Keratinocyte (primary cell): Measurements from ENCODE around the gene ME1. TPM values are rescaled to one million over a fixed set of nuclear protein-coding genes. Genes with fewer than 3 reads are reported as not detected.

ENCODE experiments used
- DNase-seq: peaks from one replicate; pipeline ENCODE4 v3.0.0-alpha.2; 2011; ENCODE audit warnings: low read depth, missing footprints, low spot score
- FAIRE-seq: peaks from 2 replicates; lab custom pipeline; 2011; peaks lifted over from hg19 to GRCh38; lab: Jason Lieb, UNC
- H2AFZ ChIP-seq: 2 replicates; pipeline ENCODE4 v1.6.0; 2012; ENCODE audit warnings: low read length, control low read depth, inconsistent platforms; ENCODE audit not compliant: control insufficient read depth
- H3K27ac ChIP-seq: 2 replicates; pipeline ENCODE4 v1.5.1; 2011; ENCODE audit warnings: low read length; ENCODE audit not compliant: control insufficient read depth, insufficient read depth
- H3K27me3 ChIP-seq: 3 replicates; pipeline ENCODE4 v1.6.0; 2011; ENCODE audit warnings: low read length; ENCODE audit not compliant: control insufficient read depth, insufficient read depth; ENCODE audit errors: extremely low read depth
- H3K36me3 ChIP-seq, 2 experiments: 2 replicates in 1 of 2; 3 replicates in 1 of 2; pipeline ENCODE4 v1.5.1; 2011; ENCODE audit warnings: low read length in 2 of 2, mild to moderate bottlenecking in 1 of 2; ENCODE audit not compliant: control insufficient read depth in 2 of 2, insufficient read depth in 2 of 2; ENCODE audit errors: extremely low read depth in 1 of 2
- H3K4me1 ChIP-seq: 3 replicates; pipeline ENCODE4 v1.5.1; 2011; ENCODE audit warnings: low read length; ENCODE audit not compliant: control insufficient read depth, insufficient read depth; ENCODE audit errors: extremely low read depth
- H3K4me2 ChIP-seq: 3 replicates; pipeline ENCODE4 v1.6.0; 2011; ENCODE audit warnings: low read depth, low read length; ENCODE audit not compliant: control insufficient read depth, insufficient read depth; ENCODE audit errors: extremely low read depth
- H3K4me3 ChIP-seq, 3 experiments: fragments of 200-600 bp in 1 of 3; sonication (generic) in 1 of 3; 2 replicates in 2 of 3; 3 replicates in 1 of 3; pipeline ENCODE4 v1.5.1; 2011 to 2016; ENCODE audit warnings: low read length in 3 of 3, mild to moderate bottlenecking in 3 of 3, control low read depth in 2 of 3, inconsistent platforms in 1 of 3, low read depth in 1 of 3, mixed read lengths in 1 of 3, mixed run types in 1 of 3, moderate library complexity in 1 of 3; ENCODE audit not compliant: control insufficient read depth in 2 of 3, insufficient read depth in 2 of 3; ENCODE audit errors: extremely low read depth in 1 of 3
- H3K79me2 ChIP-seq: 2 replicates; pipeline ENCODE4 v1.6.0; 2012; ENCODE audit warnings: low read length; ENCODE audit not compliant: control insufficient read depth, insufficient read depth
- H3K9ac ChIP-seq: 3 replicates; pipeline ENCODE4 v1.6.0; 2011; ENCODE audit warnings: low read length; ENCODE audit not compliant: control insufficient read depth, insufficient read depth; ENCODE audit errors: extremely low read depth
- H3K9me1 ChIP-seq: 3 replicates; pipeline ENCODE4 v1.6.0; 2011; ENCODE audit warnings: low read length; ENCODE audit not compliant: control insufficient read depth, insufficient read depth; ENCODE audit errors: extremely low read depth
- H3K9me3 ChIP-seq: 2 replicates; pipeline ENCODE4 v1.5.1; 2012; ENCODE audit warnings: low read depth, low read length; ENCODE audit not compliant: control insufficient read depth
- H4K20me1 ChIP-seq: 3 replicates; pipeline ENCODE4 v1.6.0; 2011; ENCODE audit warnings: low read length; ENCODE audit not compliant: control insufficient read depth, insufficient read depth; ENCODE audit errors: extremely low read depth
- CTCF ChIP-seq, 3 experiments: IDR thresholded peaks in 1 of 3; conservative IDR thresholded peaks in 1 of 3; optimal IDR thresholded peaks in 1 of 3; 2 replicates in 2 of 3; 3 replicates in 1 of 3; pipeline versions ENCODE3 to v1.5.1; 2011; ENCODE audit warnings: low read length in 3 of 3, mild to moderate bottlenecking in 3 of 3, moderate library complexity in 2 of 3, control low read depth in 1 of 3, inconsistent platforms in 1 of 3; ENCODE audit not compliant: insufficient read depth in 2 of 3; ENCODE audit errors: extremely low read depth in 1 of 3
- EZH2 ChIP-seq: IDR thresholded peaks from one replicate; pipeline ENCODE4 v1.6.1; 2012; ENCODE audit warnings: inconsistent platforms, mild to moderate bottlenecking, low read length, moderate library complexity
- dilution Hi-C: fragments of 300-500 bp; cut with MboI; formaldehyde crosslinking; loops from one replicate; pipeline ENCODE4 v1.7.0; 2020; ENCODE audit warnings: low sequenced_read_pairs; ENCODE audit not compliant: extremely low pct_ligation_motif_present
- polyA plus RNA-seq, 5 experiments: library from polyadenylated mRNA; depleted of rRNA in 3 of 5; stranded (reverse) in 3 of 5; stranded (forward) in 1 of 5; unstranded in 1 of 5; fragments of >200 nt; gene quantifications; 1 replicate in 1 of 5; 2 replicates in 3 of 5; 3 replicates in 1 of 5; pipeline versions ENCODE4 v1.2.1 to v1.2.3, GENCODE V29; 2011 to 2012; ENCODE audit warnings: missing spikeins in 2 of 5, low read depth in 1 of 5, low replicate concordance in 1 of 5

ME1 gene
- polyA plus RNA-seq, 1 donor (not counting 4 experiments of a cell fraction or from before 2014, with no cell fraction given), result 27.7 TPM

GRCh38 chr6:83474309-83474708 is 43.5 kb upstream of the ME1 start:
- no peak overlapping the region for H3K27ac ChIP-seq
- no peaks in the 10 kb centered on the region for H3K9me1 ChIP-seq
- dilution Hi-C loops, result no loop called here
- TF ChIP-seq EZH2, result no peak
- no peak for TF ChIP-seq CTCF (optimal IDR thresholded peaks at IDR 0.05 in 1 of 3, IDR thresholded peaks at IDR 0.05 in 1 of 3, conservative IDR thresholded peaks at IDR 0.05 in 1 of 3; ENCODE audit: extremely low read depth in 1 of 3, insufficient read depth in 2 of 3, low read length in 3 of 3)
- H3K27me3 ChIP-seq, result no peaks in the 10 kb centered on the region
- H3K79me2 ChIP-seq, result no peaks in the 10 kb centered on the region
- H3K4me1 ChIP-seq, result no peaks in the 10 kb centered on the region
- no peaks in the 10 kb centered on the region for H3K9me3 ChIP-seq
- DNase-seq (no peak), FAIRE-seq (no peak)
- no peaks in the 10 kb centered on the region for H4K20me1 ChIP-seq
- H3K36me3 ChIP-seq, result no peaks in the 10 kb centered on the region
- no peak overlapping the region for H3K4me2 ChIP-seq
- no peak overlapping the region for H3K9ac ChIP-seq
- no peak overlapping the region for H2AFZ ChIP-seq
- H3K4me3 ChIP-seq, result no peak overlapping the region

- Histone ChIP-seq H3K9ac (no peak overlapping the region), H3K27ac (no peak overlapping the region), H3K36me3 (no peaks in the 10 kb centered on the region), H3K79me2 (no peaks in the 10 kb centered on the region), H3K4me3 (no peak overlapping the region), H3K4me2 (no peak overlapping the region), H3K9me3 (no peaks in the 10 kb centered on the region), H3K27me3 (no peaks in the 10 kb centered on the region), H3K4me1 (no peaks in the 10 kb centered on the region), H4K20me1 (no peaks in the 10 kb centered on the region), H2AFZ (no peak overlapping the region), H3K9me1 (no peaks in the 10 kb centered on the region)
- dilution Hi-C loops, result no loop called here
- DNase-seq, result no peak
- TF ChIP-seq EZH2, result no peak
- no peak for TF ChIP-seq CTCF (optimal IDR thresholded peaks at IDR 0.05 in 1 of 3, IDR thresholded peaks at IDR 0.05 in 1 of 3, conservative IDR thresholded peaks at IDR 0.05 in 1 of 3; ENCODE audit: extremely low read depth in 1 of 3, insufficient read depth in 2 of 3, low read length in 3 of 3)
- FAIRE-seq, result no peak
Observed at GRCh38 chr6:83472767-83473166, 41.9 kb upstream of the ME1 start.
